SU-DHL-6 (cell line): Measurements from ENCODE around the gene PAQR4.
"Not testable (repeated sequence)": the region's sequence is repeated elsewhere in the genome, so short reads cannot be mapped to it uniquely, and the experiment has no call there.

Experiments
- H2AFZ ChIP-seq: fragments of 200-600 bp; sonication (generic); 2 replicates; pipeline ENCODE4 v1.6.1; 2014; ENCODE audit warnings: low read depth, mild to moderate bottlenecking, moderate library complexity, mixed read lengths, antibody characterized with exemption, low read length; ENCODE audit not compliant: severe bottlenecking
- H3F3A ChIP-seq: fragments of 200-600 bp; shearing (Covaris generic); 2 replicates; pipeline ENCODE4 v1.6.0; 2016; ENCODE audit warnings: antibody characterized with exemption, mild to moderate bottlenecking; ENCODE audit not compliant: insufficient read depth
- H3K27ac ChIP-seq: fragments of 200-600 bp; sonication (generic); 2 replicates; pipeline ENCODE4 v1.5.1; 2016; ENCODE audit warnings: low read depth, mild to moderate bottlenecking, low read length, moderate library complexity, mixed read lengths
- H3K27me3 ChIP-seq: fragments of 200-600 bp; sonication (generic), shearing (Covaris generic); 2 replicates; pipeline ENCODE4 v1.6.0; 2014; ENCODE audit warnings: mild to moderate bottlenecking, low read length
- H3K36me3 ChIP-seq: fragments of 200-600 bp; sonication (generic); 2 replicates; pipeline ENCODE4 v1.6.1; 2014; ENCODE audit warnings: mild to moderate bottlenecking, low read length, mixed read lengths
- H3K4me2 ChIP-seq: fragments of 300-600, 200-600 bp; shearing (Covaris generic), sonication (generic); 2 replicates; pipeline ENCODE4 v1.6.0; 2014; ENCODE audit warnings: low read length, low read depth, mild to moderate bottlenecking; ENCODE audit not compliant: poor library complexity, severe bottlenecking
- H3K4me3 ChIP-seq: fragments of 200-600 bp; sonication (generic); 2 replicates; pipeline ENCODE4 v1.5.1; 2014; ENCODE audit warnings: antibody characterized with exemption, low read length, mild to moderate bottlenecking, mixed read lengths; ENCODE audit not compliant: insufficient read depth, poor library complexity, severe bottlenecking
- H3K79me2 ChIP-seq: fragments of 200-600 bp; sonication (generic); 2 replicates; pipeline ENCODE4 v1.6.1; 2014; ENCODE audit warnings: mild to moderate bottlenecking, low read length, moderate library complexity; ENCODE audit not compliant: insufficient read depth
- H3K9ac ChIP-seq: fragments of 200-600 bp; sonication (generic); 2 replicates; pipeline ENCODE4 v1.7.0; 2014; ENCODE audit warnings: mild to moderate bottlenecking, low read length
- H3K9me2 ChIP-seq: fragments of 200-600 bp; sonication (generic); replicated peaks from 2 replicates; pipeline ENCODE4 v1.6.1; 2014; ENCODE audit warnings: low read length; ENCODE audit not compliant: insufficient read depth
- H3K9me3 ChIP-seq: fragments of 200-600 bp; sonication (generic); 2 replicates; pipeline ENCODE4 v1.6.1; 2014; ENCODE audit warnings: low read length, mixed read lengths; ENCODE audit not compliant: insufficient read depth
- H4K20me1 ChIP-seq: fragments of 200-600 bp; sonication (generic); 2 replicates; pipeline ENCODE4 v1.6.1; 2014; ENCODE audit warnings: low read depth, mild to moderate bottlenecking, antibody characterized with exemption, low read length, moderate library complexity, mixed read lengths
- CTCF ChIP-seq: fragments of 200-600 bp; sonication (generic); IDR thresholded peaks from one replicate; pipeline ENCODE4 v1.5.1; 2017; ENCODE audit warnings: antibody characterized with exemption, mild to moderate bottlenecking, low read length, moderate library complexity; ENCODE audit not compliant: insufficient read depth, poor library complexity, severe bottlenecking
- EZH2phosphoT487 ChIP-seq: fragments of 200-600 bp; sonication (generic), shearing (Covaris generic); conservative IDR thresholded peaks from 2 replicates; pipeline ENCODE4 v1.6.1; 2018; ENCODE audit warnings: mild to moderate bottlenecking, antibody characterized with exemption, low read length, moderate library complexity, mixed read lengths

The PAQR4 gene

GRCh38 chr16:2939968-2940367 is 29.2 kb upstream of the PAQR4 start:
- no peak overlapping the region for H2AFZ ChIP-seq
- H3K79me2 ChIP-seq: no peaks in the 10 kb centered on the region
- TF ChIP-seq EZH2phosphoT487 (no peak), CTCF (no peak)
- no peaks in the 10 kb centered on the region for H4K20me1 ChIP-seq
- H3F3A ChIP-seq: no peaks in the 10 kb centered on the region
- H3K27ac ChIP-seq: no peak overlapping the region
- no peak overlapping the region for H3K4me3 ChIP-seq
- H3K9ac ChIP-seq: no peak overlapping the region
- no peaks in the 10 kb centered on the region for H3K9me3 ChIP-seq
- no peak overlapping the region for H3K4me2 ChIP-seq
- no peaks in the 10 kb centered on the region for H3K27me3 ChIP-seq
- H3K36me3 ChIP-seq: no peaks in the 10 kb centered on the region
- no peaks in the 10 kb centered on the region for H3K9me2 ChIP-seq

- Histone ChIP-seq H3K27me3 (no peaks in the 10 kb centered on the region), H3K9me3 (no peaks in the 10 kb centered on the region), H3K4me2 (no peak overlapping the region), H3K79me2 (no peaks in the 10 kb centered on the region), H4K20me1 (no peaks in the 10 kb centered on the region), H3K36me3 (no peaks in the 10 kb centered on the region), H3K9me2 (no peaks in the 10 kb centered on the region), H3K9ac (no peak overlapping the region), H3K4me3 (no peak overlapping the region), H3F3A (no peaks in the 10 kb centered on the region), H3K27ac (no peak overlapping the region), H2AFZ (no peak overlapping the region)
- TF ChIP-seq CTCF: no peak
- TF ChIP-seq EZH2phosphoT487: no peak
These were observed 27.1 kb upstream of the PAQR4 start for GRCh38 chr16:2942045-2942444.

GRCh38 chr16:2943716-2944115 is 25.4 kb upstream of the PAQR4 start:
- H3K79me2 ChIP-seq, H3K27me3 ChIP-seq, H3K9me2 ChIP-seq, H3F3A ChIP-seq, H3K9me3 ChIP-seq, H2AFZ ChIP-seq, H3K4me2 ChIP-seq, H3K9ac ChIP-seq, H3K4me3 ChIP-seq, H4K20me1 ChIP-seq, H3K36me3 ChIP-seq, H3K27ac ChIP-seq: not testable (repeated sequence)

GRCh38 chr16:2946649-2947048 is 22.5 kb upstream of the PAQR4 start:
- H3K4me2 ChIP-seq: no peak overlapping the region
- no peaks in the 10 kb centered on the region for H3F3A ChIP-seq
- H3K9ac ChIP-seq: no peak overlapping the region
- no peaks in the 10 kb centered on the region for H3K9me2 ChIP-seq
- no peak overlapping the region for H2AFZ ChIP-seq
- H4K20me1 ChIP-seq: no peaks in the 10 kb centered on the region
- no peak overlapping the region for H3K27ac ChIP-seq
- TF ChIP-seq CTCF (no peak), EZH2phosphoT487 (no peak)
- H3K4me3 ChIP-seq: no peak overlapping the region
- no peaks in the 10 kb centered on the region for H3K36me3 ChIP-seq
- H3K27me3 ChIP-seq: no peaks in the 10 kb centered on the region
- H3K9me3 ChIP-seq: no peaks in the 10 kb centered on the region
- no peaks in the 10 kb centered on the region for H3K79me2 ChIP-seq
